Stimulated activated naive CD4-positive, alpha-beta T cell treated with Interleukin-2 at 50 U/mL for 16 hours (primary cell): ENCODE data around the gene SLC3A2.
"Not testable (repeated sequence)": the region's sequence is repeated elsewhere in the genome, so short reads cannot be mapped to it uniquely, and the experiment has no call there.

Experiments
- DNase-seq: peaks from one replicate; lab custom pipeline; 2025; lab: John Stamatoyannopoulos, UW

The SLC3A2 gene

GRCh38 chr11:62852523-62853188 lies 28.0 kb upstream of the SLC3A2 start:
- DNase-seq = no peak

GRCh38 chr11:62853279-62853965 lies 27.3 kb upstream of the SLC3A2 start:
- DNase-seq = peak; percentile 19

GRCh38 chr11:62854013-62854824 lies 26.5 kb upstream of the SLC3A2 start:
- no peak for DNase-seq

- no peak for DNase-seq
Observed at GRCh38 chr11:62854825-62855570, 25.7 kb upstream of the SLC3A2 start.

DNA sequence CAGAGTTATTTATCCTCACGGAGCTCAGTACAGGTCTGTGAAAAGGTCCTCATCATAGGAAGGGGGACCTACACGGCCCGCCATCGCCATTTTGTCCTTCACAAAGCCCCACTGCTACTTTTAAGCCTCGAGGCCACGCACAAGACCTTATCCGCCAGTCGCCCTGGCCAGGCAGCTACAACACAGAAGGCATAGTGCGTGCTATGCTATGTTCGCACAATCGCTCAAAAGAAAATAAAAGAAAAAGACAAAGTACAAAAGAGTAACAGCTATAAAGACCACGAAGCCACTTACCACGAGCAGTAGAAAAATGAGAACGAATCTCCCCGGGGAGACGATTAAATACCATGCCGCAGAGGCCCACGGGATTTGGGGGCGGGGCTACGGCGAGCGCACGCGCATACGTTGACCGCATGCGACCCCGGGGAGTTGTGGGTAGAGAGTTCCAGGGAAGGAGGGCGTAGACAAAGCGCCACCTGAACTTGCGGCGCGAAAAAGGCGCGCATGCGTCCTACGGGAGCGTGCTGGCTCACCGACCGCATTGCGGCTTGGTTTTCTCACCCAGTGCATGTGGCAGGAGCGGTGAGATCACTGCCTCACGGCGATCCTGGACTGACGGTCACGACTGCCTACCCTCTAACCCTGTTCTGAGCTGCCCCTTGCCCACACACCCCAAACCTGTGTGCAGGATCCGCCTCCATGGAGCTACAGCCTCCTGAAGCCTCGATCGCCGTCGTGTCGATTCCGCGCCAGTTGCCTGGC lies 24.9 kb upstream of the SLC3A2 start:
- peak; percentile 95 for DNase-seq

DNA sequence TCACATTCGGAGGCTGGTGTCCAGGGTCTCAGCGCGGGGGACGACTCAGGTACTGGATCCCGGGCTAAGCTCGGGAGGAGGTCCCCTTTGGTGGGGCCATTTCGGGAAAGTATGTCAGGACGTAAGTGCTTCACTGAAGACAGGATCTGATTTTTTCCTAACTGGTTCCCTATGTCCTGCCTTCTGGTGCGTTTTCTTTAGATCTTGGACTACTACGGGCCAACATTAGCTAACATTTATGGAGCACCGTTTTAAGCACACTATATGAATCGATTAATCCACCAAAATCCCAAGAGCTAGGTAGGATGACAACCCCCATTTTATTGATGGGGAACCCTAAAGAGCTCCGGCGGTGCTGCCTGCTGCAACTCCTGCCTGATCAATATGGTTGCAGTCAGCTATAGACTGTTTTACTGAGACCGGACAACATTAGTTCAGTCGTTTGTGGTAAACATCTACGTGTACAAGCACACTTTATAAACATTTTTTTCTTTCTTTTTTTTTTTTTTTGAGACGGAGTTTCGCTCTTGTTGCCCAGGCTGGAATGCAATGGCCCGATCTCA lies 24.3 kb upstream of the SLC3A2 start:
- DNase-seq = no peak

DNA sequence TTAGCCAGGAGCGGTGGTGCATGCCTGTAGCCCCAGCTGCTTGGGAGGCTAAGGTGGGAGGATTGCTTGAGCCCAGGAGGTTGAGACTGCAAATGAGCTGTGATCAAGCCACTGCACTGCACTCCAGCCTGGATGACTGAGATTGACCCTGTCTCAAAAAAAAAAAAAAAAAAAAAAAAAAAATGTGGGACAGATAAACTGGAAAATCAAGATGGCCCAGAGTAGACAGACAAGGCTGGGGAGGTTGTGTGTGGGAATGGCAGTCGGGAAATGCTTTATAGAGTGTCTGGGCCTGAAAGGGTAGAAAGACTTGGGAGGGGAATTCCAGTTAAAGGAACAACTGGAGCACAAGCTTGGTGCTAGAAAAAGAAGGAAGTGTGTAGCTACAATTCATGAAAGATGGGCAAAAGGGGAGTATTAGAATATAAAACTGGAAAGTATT lies 23.1 kb upstream of the SLC3A2 start:
- DNase-seq = no peak

GRCh38 chr11:62858201-62858600 lies 22.5 kb upstream of the SLC3A2 start:
- no peak for DNase-seq

GRCh38 chr11:62859281-62859703 lies 21.4 kb upstream of the SLC3A2 start:
- DNase-seq = not testable (repeated sequence)

- no peak for DNase-seq
Observed at GRCh38 chr11:62860835-62861563, 19.7 kb upstream of the SLC3A2 start.

GRCh38 chr11:62861564-62862192 lies 19.0 kb upstream of the SLC3A2 start:
- DNase-seq = not testable (repeated sequence)

GRCh38 chr11:62863687-62864335 lies 16.9 kb upstream of the SLC3A2 start:
- no peak for DNase-seq

DNA sequence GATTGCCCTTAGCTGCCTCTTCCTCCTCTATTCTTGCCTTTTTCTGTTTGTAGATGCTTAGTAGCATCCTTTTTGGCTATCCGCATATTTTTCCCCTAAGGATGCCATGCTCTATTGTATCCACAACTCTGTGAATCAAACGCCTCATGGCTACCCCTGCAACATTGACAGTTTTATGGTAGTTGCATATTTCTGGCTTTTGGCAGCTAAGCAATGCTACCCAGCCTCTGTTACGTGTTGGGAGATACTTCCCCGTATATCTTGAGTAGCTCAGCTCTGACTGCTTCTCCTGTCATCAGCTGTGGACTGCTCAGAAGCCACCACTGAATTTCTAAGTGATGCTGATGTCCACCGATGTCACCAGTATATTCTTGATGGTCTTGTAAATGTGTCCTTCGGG lies 15.1 kb upstream of the SLC3A2 start:
- DNase-seq = no peak

DNA sequence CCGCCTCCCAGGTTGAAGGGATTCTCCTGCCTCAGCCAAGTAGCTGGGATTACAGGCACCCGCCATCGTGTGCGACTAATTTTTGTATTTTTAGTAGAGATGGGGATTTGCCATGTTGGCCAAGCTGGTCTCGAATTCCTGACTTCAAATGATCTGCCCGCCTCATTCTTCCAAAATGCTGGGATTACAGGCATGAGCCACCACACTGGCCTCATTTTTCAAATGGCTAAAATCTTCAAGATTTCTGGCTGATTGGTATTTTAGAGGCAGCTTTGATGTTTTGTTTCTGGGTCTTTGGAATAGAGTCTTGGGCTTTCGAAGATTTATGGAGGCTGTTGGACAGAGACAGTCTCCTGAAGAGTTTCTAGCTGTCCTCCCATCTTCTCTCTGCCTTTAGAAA lies 5.8 kb upstream of the SLC3A2 start:
- DNase-seq = no peak

- DNase-seq = no peak
Observed at GRCh38 chr11:62875698-62876478, 4.8 kb upstream of the SLC3A2 start.

- DNase-seq = no peak
Observed at GRCh38 chr11:62876712-62877111, 4.0 kb upstream of the SLC3A2 start.

DNA sequence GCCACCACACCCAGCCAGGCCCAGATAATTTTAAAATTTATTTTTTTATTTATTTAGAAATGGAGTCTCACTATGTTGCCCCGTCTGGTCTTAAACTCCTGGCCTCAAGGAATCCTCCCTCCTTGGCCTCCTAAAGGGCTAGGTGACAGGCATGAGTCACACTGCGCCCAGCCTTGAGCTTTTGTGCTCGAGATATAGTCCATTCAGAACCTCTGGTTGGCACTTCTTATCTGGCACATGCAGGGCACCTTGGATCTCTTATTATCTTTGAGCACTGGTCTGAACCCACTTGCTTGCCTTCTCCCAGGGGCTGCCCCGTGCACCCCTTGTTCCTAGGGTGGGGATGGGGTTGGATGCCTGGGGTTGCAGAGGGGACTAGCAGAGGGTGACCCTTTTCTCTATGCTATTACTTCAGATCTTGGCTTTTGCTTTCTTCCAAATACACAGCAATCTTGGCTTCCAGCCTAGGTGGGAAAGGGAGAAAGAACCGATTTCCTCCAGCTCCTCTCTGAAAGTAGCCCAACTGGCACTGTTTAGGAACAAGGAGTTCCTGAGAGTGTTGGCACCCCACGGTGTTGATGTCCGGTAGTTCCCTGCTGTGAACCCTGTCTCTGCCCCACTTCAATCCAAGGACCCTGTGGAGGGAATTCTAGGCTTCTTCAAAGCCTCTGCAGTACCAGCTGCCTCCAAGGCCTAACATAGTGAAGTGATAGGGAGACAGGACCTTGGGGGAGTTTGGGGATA lies 1.3 kb upstream of the SLC3A2 start:
- DNase-seq = no peak
